HG03378 (cell line): Measurements from ENCODE around the gene SMARCC1.
A peak's percentile ranks its signal among the peaks of the same experiment; 100 is the strongest.
"Not testable (repeated sequence)": the region's sequence is repeated elsewhere in the genome, so short reads cannot be mapped to it uniquely, and the experiment has no call there.

Source experiments
- ATAC-seq: cut with Tn5 transposase; IDR thresholded peaks from one replicate; pipeline ENCODE4 v1.9.1; 2021; ENCODE audit warnings: mild to moderate bottlenecking, moderate library complexity; ENCODE audit not compliant: unreplicated experiment

Gene SMARCC1

DNA sequence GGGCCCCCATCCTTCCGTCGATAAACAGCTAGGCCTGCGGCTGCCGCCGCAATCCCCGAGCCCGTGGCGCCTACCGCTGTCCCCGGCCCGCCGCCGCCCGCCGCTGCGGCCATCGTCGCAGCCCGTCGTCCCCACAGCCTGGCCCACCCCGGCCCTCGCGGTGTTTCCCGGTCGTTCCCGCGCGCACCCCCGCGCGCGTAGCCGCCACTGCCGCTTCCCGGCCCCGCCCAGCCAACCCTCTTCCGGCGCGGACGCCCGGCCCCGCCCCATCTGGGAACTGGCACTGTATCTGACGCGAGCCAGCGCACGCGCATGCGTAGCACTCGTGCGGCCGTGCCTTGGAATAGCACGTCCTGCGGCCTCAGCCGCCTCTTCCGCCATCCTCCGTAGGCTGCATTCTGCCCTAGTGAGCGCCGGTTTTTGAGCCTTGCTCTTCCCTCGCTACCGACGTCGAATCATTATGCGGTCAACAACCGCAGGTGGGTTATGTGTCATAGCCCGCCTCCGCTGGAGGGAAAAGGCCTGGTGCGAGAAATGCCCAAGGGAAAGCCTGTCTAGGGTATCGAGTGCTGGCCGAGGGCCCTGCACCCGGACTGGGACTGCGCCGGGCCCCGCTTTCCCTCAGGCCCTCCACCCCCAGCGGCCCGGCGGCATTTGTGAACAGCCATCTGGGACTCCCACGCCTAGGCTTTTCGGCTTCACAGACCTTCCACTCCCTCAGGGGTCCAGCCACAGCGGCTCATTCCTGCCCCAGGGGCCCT lies at the start of gene SMARCC1:
TSS of gene SMARCC1 (minus strand) at position 209 of the 761 bp plus-strand sequence. CDS start at position 113, 96 bp downstream.
- ATAC-seq = peak; percentile 77

GRCh38 chr3:47829482-47829881 lies 47.8 kb upstream of the SMARCC1 start:
- not testable (repeated sequence) for ATAC-seq

- ATAC-seq = no peak
These were observed 43.9 kb upstream of the SMARCC1 start for GRCh38 chr3:47825590-47825989.

GRCh38 chr3:47824541-47825473 lies 43.1 kb upstream of the SMARCC1 start:
- ATAC-seq = peak; percentile 62

DNA sequence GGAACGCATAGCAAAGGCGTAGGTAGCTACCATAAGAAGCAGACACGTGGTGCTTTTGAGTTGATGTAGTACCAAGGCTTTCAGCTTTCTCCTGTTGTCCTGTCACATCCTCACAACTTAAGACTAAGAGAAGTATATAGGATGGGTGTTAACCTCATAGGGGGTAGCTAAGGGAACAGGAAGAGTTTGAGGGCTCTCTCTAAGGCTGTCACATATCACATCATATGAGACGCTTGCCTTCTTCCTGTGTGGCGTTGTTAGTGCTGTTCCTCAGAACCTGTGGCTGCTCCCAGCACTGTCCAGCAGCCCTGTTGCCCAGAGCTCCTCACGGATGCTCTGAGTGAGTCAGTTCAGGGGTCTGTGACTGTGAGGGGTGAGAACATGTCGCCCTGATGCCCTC lies 35.9 kb upstream of the SMARCC1 start:
- ATAC-seq = no peak

DNA sequence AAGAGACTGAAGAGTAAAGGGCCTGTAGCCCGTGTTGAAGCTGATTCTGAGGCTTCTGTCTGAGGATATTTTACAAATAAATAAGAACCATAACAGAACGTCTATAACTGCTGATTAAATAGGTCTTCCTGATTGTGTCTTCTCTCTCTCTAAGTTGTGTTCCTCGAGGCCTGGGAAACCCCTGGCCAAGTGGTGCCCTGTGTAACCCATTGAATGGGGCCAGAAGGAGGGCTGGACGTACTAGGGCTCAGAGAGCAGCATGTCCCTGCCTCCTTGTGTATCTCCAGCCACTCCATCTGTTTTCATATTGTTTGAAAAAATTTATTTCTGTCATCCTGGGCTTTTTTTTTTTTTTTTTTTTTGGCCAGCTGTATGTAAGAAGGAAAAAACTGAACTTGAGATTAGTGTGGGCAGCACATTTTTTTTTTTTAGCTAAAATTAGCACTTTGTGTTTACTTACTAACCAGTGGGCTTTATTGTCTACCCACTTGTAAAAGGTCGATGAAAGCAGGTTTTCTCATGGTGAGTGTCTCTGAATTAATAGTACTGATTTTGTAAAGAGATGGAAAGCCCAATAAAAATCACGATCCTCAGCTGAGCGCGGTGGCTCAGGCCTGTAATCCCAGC lies 32.0 kb upstream of the SMARCC1 start:
- ATAC-seq = no peak

GRCh38 chr3:47804577-47804976 lies 22.9 kb upstream of the SMARCC1 start:
- ATAC-seq = no peak

DNA sequence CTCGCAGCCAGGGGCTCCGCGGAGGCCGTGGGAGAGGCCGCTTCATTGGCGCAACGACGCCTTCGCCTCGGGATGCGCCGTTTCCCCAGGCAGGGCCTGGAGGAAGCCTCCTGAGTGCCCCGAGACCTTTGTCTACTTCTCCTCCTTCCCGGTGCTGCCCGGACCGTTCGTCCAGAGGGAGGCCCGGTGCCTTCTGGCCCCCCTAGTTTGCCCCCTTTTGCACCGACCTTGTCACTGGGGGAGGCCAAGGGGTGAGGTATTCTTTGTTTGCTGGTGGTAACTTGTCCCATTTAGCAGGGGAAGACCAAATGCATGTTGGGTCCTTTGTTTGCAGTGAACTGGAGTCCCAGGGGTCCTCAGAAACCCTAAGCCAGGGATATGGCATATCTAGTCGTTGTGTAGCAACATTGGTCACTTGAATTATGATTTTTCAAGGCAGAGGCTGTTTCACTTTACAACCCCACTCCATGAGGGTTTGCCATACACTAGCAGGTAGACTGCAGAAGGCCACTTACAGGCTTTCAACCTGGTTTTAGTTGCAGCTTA lies 21.9 kb upstream of the SMARCC1 start:
- no peak for ATAC-seq

DNA sequence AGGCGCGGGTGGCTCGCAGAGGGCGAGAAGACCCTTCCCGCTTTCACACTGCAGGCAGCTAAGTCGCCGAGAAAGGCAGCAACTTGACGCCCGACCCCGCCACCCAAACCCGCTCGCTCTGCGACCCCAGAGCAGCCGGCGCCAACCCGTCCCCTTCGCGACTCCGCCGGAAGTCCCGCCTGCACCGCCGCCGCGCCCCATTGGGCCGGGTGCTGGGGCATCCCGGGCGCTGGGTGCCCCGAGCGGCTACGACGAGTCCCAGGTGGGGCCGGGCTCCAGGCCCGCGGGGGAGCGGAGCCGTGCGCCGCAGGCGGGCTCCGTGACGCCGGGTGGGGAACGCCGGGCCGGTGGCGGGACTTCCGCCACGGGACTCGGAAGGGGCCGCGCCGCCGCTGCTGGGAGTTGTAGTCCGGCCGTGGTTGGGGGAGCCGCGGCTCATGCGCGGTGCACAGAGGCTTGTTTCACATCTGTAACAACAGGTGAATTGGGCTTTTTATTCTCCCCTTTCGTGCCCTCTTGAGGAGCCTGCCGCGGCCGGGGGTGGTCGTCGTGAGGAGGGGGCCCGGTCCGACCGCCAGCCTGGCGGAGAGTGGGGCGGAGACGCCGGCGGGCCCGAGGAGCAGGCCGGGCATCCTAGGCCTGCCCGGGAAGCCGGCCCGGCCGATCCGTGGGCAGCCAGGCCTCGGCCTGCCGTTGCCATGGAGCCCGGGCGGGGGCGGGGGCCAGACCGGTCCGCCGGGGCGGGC lies 21.2 kb upstream of the SMARCC1 start, which contains the start of gene DHX30:
TSS of gene DHX30 (plus strand) at position 405 of the 746 bp plus-strand sequence. CDS start 7,546 bp downstream, outside the sequence.
- peak; percentile 65 for ATAC-seq

- ATAC-seq = no peak
These were observed 18.0 kb upstream of the SMARCC1 start for GRCh38 chr3:47799733-47800132.

GRCh38 chr3:47794544-47794943 lies 12.9 kb upstream of the SMARCC1 start:
- ATAC-seq = no peak

DNA sequence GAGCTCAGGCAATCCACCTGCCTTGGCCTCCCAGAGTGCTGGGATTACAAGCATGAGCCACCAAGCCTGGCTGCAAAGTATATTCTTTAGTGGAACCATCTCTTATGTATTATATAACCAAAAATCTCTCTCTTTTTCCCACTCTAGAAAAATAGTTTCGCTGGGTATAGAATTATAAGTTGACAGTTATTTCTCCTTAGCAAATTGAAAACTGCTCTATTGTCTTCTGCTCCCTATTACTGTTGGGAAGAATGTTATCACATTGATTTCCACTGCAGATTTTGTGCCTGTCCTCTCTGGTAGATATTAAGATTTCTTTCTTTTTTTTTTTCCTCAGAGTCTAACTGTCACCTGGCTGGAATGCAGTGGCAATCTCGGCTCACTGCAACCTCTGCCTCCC lies 11.0 kb upstream of the SMARCC1 start:
- no peak for ATAC-seq

GRCh38 chr3:47791193-47791855 lies 9.6 kb upstream of the SMARCC1 start:
- no peak for ATAC-seq

- ATAC-seq = no peak
These were observed 2.0 kb upstream of the SMARCC1 start for GRCh38 chr3:47783673-47784072.

GRCh38 chr3:47782446-47783308 lies 984 bp upstream of the SMARCC1 start:
- ATAC-seq = no peak

DNA sequence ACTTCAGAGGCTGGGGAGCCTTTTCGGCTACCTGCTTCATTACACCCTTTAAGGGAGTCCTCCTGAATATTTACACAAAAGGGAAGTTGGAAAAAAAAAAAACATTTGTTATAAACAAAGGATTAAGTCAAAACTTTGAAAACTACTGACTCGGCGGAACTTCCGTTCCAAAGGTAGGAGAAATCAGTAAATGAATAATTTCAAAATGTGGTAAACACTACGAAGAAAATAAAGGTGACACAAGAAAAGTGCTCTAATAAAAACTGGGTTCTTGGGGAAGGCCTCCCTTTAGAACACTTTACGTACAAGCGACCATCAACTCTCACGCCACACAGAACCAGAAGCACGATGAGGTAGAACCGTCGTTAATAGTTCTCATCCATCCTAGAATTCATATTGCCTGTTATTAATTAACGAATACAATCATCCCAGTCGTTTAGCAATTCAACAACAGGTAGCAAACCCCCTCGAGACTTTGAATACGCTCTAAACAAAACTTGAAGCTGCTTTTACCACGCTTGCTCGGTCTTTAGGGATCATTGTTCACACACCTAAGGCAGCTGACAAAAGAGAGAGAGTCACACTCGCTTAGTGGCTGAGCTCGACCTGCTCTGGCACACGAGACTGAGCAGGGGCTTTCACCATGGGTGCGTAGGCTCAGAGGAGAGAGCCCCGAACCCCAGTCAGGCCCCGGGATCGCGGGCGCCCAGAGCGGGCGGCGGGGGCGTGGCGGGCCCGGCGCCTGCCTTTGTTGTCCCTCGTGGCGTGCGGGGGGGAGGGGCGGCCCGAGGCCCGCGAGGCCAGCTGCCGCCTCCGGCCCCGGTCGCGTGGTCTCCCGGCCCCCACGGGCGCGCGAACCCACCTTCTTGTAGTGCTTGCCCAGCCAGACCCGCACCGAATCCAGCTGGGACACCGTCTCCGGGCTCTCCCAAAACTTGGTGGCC lies 680 bp downstream of the SMARCC1 start:
- peak; percentile 28 for ATAC-seq

DNA sequence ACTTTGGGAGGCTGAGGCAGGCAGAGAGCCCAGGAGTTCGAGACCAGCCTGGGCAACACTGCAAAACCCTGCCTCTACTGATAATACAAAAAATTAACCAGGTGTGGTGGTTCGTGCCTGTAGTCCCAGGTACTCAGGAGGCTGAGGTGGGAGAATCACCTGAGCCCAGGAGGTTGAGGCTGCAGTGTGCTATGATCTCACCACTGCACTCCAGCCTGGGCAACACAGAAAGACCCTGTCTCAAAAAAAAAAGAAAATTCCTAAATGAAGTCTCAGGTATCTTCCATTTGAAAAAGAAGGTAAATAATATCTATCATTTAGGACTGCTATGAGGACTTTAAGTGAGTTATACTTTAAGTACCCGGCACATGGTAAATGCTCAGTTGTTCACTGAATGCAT lies 2.9 kb downstream of the SMARCC1 start:
- ATAC-seq = no peak

DNA sequence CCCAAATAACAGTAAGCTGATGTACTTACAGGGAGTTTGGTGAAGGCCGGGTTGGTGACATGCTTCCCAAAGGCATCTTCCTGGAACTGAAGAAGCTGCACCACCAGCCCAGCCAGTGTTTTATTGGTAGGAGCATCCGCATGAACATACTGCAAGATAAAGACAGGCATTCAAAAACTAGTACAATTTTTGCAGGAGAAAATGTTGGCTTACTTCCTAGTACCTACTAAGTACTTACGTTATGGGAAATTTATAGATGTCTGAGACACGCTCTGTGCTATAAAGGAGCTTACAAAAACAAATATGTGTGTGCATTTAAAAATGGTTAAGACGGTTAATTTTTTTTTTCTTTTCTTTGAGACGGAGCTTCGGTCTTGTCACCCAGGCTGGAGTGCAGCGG lies 8.9 kb downstream of the SMARCC1 start:
- no peak for ATAC-seq
